Measurements from ENCODE around the gene VSTM1.

The VSTM1 gene

DNA sequence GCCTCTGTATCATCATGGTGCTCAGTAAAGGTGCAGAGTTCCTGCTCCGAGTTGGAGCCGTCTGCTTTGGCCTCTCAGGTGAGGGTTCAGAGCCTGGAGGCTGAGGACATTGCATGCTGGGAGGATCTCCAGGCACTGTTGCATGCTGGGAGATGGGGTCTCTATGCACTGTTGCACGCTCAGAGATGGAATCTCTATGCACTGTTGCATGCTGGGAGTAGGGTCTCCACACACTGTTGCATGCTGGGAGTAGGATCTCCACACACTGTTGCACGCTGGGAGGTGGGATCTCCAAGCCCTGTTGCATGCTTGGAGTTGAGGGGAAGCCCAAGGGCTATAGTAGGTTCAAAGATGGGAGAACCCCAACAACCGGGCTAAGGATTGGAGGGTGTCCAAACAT is 64.0 kb downstream of the VSTM1 start:
- H3K36me3 ChIP-seq (replicated peaks; ENCODE audit: low read depth, low read length): no peaks in the 10 kb centered on the region
- no peak overlapping the region for H3K9ac ChIP-seq (ENCODE audit: low read length)
- H3K9me3 ChIP-seq (ENCODE audit: insufficient read depth, low read length): no peaks in the 10 kb centered on the region
- H2AFZ ChIP-seq (ENCODE audit: low read depth, low read length): no peak overlapping the region
- no peaks in the 10 kb centered on the region for H4K20me1 ChIP-seq (ENCODE audit: insufficient read depth, low read length)
- H3K4me3 ChIP-seq (ENCODE audit: low read length): no peak overlapping the region
- no peaks in the 10 kb centered on the region for H3K27me3 ChIP-seq (ENCODE audit: low read depth, low read length)
- H3K27ac ChIP-seq (ENCODE audit: low read length): no peak overlapping the region
- H3K79me2 ChIP-seq (ENCODE audit: low read length): no peaks in the 10 kb centered on the region
- no peaks in the 10 kb centered on the region for H3K4me1 ChIP-seq (ENCODE audit: low read length)
- no peak overlapping the region for H3K4me2 ChIP-seq (ENCODE audit: low read length)
- TF ChIP-seq EZH2phosphoT487 (IDR thresholded peaks at IDR 0.05; ENCODE audit: low read depth): no peak
- TF ChIP-seq CTCF (IDR thresholded peaks at IDR 0.05; ENCODE audit: low read depth, low read length): no peak

GRCh38 chr19:53998223-53998622 is 65.5 kb downstream of the VSTM1 start:
- no peak overlapping the region for H3K4me2 ChIP-seq (ENCODE audit: low read length)
- H3K27me3 ChIP-seq (ENCODE audit: low read depth, low read length): no peaks in the 10 kb centered on the region
- H3K36me3 ChIP-seq (replicated peaks; ENCODE audit: low read depth, low read length): no peaks in the 10 kb centered on the region
- TF ChIP-seq EZH2phosphoT487 (IDR thresholded peaks at IDR 0.05; ENCODE audit: low read depth): no peak
- no peak for TF ChIP-seq CTCF (IDR thresholded peaks at IDR 0.05; ENCODE audit: low read depth, low read length)
- H3K27ac ChIP-seq (ENCODE audit: low read length): no peak overlapping the region
- no peaks in the 10 kb centered on the region for H3K9me3 ChIP-seq (ENCODE audit: insufficient read depth, low read length)
- H3K79me2 ChIP-seq (ENCODE audit: low read length): no peaks in the 10 kb centered on the region
- H3K4me3 ChIP-seq (ENCODE audit: low read length): no peak overlapping the region
- H3K9ac ChIP-seq (ENCODE audit: low read length): no peak overlapping the region
- H2AFZ ChIP-seq (ENCODE audit: low read depth, low read length): no peak overlapping the region
- H3K4me1 ChIP-seq (ENCODE audit: low read length): no peaks in the 10 kb centered on the region
- no peaks in the 10 kb centered on the region for H4K20me1 ChIP-seq (ENCODE audit: insufficient read depth, low read length)

GRCh38 chr19:53994811-53995210 is 68.9 kb downstream of the VSTM1 start:
- TF ChIP-seq EZH2phosphoT487 (IDR thresholded peaks at IDR 0.05; ENCODE audit: low read depth): no peak
- TF ChIP-seq CTCF (IDR thresholded peaks at IDR 0.05; ENCODE audit: low read depth, low read length): no peak
- Histone ChIP-seq H3K79me2 (ENCODE audit: low read length) (no peaks in the 10 kb centered on the region), H3K4me2 (ENCODE audit: low read length) (no peak overlapping the region), H2AFZ (ENCODE audit: low read depth, low read length) (no peak overlapping the region), H4K20me1 (ENCODE audit: insufficient read depth, low read length) (no peaks in the 10 kb centered on the region), H3K4me1 (ENCODE audit: low read length) (no peaks in the 10 kb centered on the region), H3K9me3 (ENCODE audit: insufficient read depth, low read length) (no peaks in the 10 kb centered on the region), H3K27ac (ENCODE audit: low read length) (no peak overlapping the region), H3K4me3 (ENCODE audit: low read length) (no peak overlapping the region), H3K27me3 (ENCODE audit: low read depth, low read length) (no peaks in the 10 kb centered on the region), H3K36me3 (replicated peaks; ENCODE audit: low read depth, low read length) (no peaks in the 10 kb centered on the region), H3K9ac (ENCODE audit: low read length) (no peak overlapping the region)

GRCh38 chr19:53993448-53993847 is 70.2 kb downstream of the VSTM1 start:
- H4K20me1 ChIP-seq (ENCODE audit: insufficient read depth, low read length): no peaks in the 10 kb centered on the region
- H3K36me3 ChIP-seq (replicated peaks; ENCODE audit: low read depth, low read length): no peaks in the 10 kb centered on the region
- H2AFZ ChIP-seq (ENCODE audit: low read depth, low read length): no peak overlapping the region
- no peaks in the 10 kb centered on the region for H3K4me1 ChIP-seq (ENCODE audit: low read length)
- H3K9ac ChIP-seq (ENCODE audit: low read length): no peak overlapping the region
- TF ChIP-seq CTCF (IDR thresholded peaks at IDR 0.05; ENCODE audit: low read depth, low read length): no peak
- no peak for TF ChIP-seq EZH2phosphoT487 (IDR thresholded peaks at IDR 0.05; ENCODE audit: low read depth)
- no peaks in the 10 kb centered on the region for H3K79me2 ChIP-seq (ENCODE audit: low read length)
- H3K4me2 ChIP-seq (ENCODE audit: low read length): no peak overlapping the region
- no peak overlapping the region for H3K4me3 ChIP-seq (ENCODE audit: low read length)
- no peak overlapping the region for H3K27ac ChIP-seq (ENCODE audit: low read length)
- H3K27me3 ChIP-seq (ENCODE audit: low read depth, low read length): no peaks in the 10 kb centered on the region
- no peaks in the 10 kb centered on the region for H3K9me3 ChIP-seq (ENCODE audit: insufficient read depth, low read length)
